Measurements from ENCODE around the gene PCDH11X. TPM values are rescaled to one million over a fixed set of nuclear protein-coding genes. Genes with fewer than 3 reads are reported as not detected.
"Not testable (repeated sequence)": the region's sequence is repeated elsewhere in the genome, so short reads cannot be mapped to it uniquely, and the experiment has no call there.

PCDH11X gene, protein sequence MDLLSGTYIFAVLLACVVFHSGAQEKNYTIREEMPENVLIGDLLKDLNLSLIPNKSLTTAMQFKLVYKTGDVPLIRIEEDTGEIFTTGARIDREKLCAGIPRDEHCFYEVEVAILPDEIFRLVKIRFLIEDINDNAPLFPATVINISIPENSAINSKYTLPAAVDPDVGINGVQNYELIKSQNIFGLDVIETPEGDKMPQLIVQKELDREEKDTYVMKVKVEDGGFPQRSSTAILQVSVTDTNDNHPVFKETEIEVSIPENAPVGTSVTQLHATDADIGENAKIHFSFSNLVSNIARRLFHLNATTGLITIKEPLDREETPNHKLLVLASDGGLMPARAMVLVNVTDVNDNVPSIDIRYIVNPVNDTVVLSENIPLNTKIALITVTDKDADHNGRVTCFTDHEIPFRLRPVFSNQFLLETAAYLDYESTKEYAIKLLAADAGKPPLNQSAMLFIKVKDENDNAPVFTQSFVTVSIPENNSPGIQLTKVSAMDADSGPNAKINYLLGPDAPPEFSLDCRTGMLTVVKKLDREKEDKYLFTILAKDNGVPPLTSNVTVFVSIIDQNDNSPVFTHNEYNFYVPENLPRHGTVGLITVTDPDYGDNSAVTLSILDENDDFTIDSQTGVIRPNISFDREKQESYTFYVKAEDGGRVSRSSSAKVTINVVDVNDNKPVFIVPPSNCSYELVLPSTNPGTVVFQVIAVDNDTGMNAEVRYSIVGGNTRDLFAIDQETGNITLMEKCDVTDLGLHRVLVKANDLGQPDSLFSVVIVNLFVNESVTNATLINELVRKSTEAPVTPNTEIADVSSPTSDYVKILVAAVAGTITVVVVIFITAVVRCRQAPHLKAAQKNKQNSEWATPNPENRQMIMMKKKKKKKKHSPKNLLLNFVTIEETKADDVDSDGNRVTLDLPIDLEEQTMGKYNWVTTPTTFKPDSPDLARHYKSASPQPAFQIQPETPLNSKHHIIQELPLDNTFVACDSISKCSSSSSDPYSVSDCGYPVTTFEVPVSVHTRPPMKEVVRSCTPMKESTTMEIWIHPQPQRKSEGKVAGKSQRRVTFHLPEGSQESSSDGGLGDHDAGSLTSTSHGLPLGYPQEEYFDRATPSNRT (N-terminal part only)
- 1.2 TPM for total RNA-seq

DNA sequence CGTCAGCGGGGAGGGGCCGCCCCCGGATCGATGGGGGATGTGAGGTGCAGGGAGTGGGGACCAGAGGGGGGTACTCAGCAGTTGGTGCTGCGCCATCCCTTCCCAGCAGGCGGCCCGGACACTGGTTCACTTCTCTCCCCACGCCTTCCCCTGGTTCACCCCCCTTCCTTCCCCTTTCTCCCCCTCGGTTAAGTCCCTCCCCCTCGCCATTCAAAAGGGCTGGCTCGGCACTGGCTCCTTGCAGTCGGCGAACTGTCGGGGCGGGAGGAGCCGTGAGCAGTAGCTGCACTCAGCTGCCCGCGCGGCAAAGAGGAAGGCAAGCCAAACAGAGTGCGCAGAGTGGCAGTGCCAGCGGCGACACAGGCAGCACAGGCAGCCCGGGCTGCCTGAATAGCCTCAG, at the start of gene PCDH11X:
PCDH11X (plus strand) TSS at position 241 of the 400 bp plus-strand sequence. CDS start 56,130 bp downstream, outside the sequence.
- H3K9me3 ChIP-seq; H3K27me3 ChIP-seq; intact Hi-C loops (cut with DNase I); H3K36me3 ChIP-seq; H3K4me1 ChIP-seq: not testable (repeated sequence)
- peak; percentile 10 to 73 for DNase-seq (ENCODE audit: low spot score in 2 of 2)
- Histone ChIP-seq H3K4me3 (peak within 1 kb of the TSS in 1 of 2 donors; percentile 61), H3K27ac (peak within 1 kb of the TSS in 1 of 2 donors; percentile 44)

DNA sequence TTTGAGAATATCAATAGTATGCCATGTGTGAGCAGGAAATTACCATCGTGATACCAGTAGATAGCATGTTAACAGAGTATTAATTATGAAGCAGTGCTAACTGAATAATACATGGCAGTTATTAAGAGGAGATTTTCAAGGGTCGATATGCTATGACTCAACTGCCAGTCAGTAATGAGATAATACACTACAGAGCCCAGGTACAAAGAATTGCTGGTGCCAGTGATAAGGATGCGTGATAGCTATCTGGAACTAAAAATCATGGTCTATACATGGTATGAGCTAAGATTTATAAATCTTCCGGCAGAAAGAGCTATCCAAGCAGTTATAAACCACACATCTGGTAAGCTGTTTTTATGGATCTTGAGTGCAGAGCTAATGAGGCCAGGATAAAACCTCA, 31.7 kb upstream of the PCDH11X start:
- H3K4me3 ChIP-seq; H3K27ac ChIP-seq; H3K27me3 ChIP-seq; DNase-seq (ENCODE audit: low spot score in 2 of 2); H3K9me3 ChIP-seq; H3K36me3 ChIP-seq; H3K4me1 ChIP-seq; intact Hi-C loops (cut with DNase I): not testable (repeated sequence)

DNA sequence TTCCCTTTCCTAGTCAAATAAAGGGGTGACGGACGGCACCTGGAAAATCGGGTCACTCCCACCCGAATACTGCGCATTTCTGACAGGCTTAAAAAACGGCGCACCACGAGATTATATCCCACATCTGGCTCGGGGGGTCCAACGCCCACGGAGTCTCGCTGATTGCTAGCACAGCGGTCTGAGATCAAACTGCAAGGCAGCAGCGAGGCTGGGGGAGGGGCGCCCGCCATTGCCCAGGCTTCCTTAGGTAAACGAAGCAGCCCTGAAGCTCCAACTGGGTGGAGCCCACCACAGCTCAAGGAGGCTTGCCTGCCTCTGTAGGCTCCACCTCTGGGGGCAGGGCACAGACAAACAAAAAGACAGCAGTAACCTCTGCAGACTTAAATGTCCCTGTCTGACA, 26.2 kb upstream of the PCDH11X start:
- intact Hi-C loops (cut with DNase I); H3K36me3 ChIP-seq; H3K4me3 ChIP-seq; H3K27me3 ChIP-seq; H3K4me1 ChIP-seq; H3K27ac ChIP-seq; DNase-seq (ENCODE audit: low spot score in 2 of 2); H3K9me3 ChIP-seq: not testable (repeated sequence)

DNA sequence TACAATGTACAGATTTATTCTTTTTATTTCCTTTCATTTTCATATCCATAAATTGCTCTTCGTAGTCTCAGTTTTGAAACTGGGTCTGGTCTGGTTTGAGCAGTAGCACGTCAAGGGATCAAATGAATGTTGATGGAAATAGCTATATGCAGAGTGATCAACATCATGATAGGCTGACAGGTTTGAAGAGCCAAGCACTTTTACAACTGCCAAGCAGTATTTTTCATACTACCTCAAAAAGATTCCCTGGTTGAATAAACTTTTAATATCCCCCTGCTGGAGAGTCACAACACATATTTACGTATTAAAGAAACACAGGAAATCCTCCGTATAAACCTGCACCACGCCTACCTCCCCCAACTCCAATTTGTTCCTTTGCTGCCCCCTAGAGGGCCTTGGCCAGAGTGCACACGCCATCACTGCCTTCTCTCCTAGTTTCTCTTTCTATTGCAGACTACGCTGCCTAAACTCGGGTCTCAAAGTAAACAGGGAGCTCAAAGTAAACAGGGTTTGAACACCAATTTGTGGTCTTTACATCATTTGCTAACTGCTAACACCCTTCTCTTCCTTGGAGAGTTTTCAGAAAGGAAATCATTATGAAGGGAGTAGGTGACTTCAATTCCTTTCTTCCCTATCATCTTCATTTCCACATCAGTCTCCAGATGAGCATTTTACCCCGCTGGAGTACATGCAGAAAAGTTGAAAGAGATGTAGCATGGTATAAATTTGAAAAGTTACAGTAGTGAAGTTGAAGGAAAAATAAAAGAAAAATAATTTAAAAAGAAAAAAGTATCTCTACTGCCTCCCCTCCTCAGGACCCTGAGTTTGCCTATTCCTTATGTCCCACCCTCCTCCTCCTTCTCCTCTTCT, 8.3 kb upstream of the PCDH11X start:
- H3K4me3 ChIP-seq = peak overlapping the region in 1 of 2 donors; percentile 25
- H3K27me3 ChIP-seq; H3K9me3 ChIP-seq; DNase-seq (ENCODE audit: low spot score in 2 of 2); intact Hi-C loops (cut with DNase I); H3K36me3 ChIP-seq; H3K4me1 ChIP-seq; H3K27ac ChIP-seq: not testable (repeated sequence)

DNA sequence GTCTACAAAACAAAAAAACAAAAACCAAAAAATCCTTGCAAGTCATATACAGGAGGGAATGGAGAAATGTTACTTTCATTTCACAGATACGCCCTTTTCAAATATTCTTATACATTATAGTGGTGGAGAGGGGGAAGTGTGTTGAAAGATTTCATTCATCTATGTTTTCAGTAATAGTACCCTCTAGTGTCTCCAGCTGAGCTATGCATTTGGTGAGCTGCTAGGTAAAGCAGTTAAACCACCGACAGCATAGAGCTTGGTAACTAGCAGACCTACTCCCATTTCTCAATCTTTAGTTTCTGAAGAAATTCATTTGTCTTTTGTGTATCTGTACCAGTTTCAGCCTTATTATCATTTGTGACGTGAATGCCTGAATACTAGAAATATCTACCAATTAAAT, 5.2 kb upstream of the PCDH11X start:
- DNase-seq (ENCODE audit: low spot score in 2 of 2) = not testable (repeated sequence)

DNA sequence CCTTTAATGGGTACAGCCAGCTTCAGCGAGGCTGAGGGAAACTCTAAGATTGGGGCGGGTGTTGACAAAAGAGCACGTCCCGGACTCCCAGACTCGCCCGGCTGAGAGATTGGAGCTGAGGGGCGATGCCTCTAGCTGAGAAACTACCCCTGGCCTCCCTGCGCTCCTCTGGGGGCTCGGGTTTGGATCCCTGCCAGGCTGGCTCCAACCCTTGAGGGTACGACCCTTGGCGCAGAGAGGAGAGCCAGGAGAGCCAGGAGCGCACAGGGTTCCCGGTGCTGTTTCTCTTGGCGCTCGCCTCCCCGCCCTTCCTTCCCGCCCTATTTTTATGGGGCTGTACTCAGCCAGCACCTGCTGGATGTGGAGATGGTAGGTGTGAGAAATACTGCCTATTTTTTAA, 833 bp downstream of the PCDH11X start:
- H3K36me3 ChIP-seq; H3K27me3 ChIP-seq; DNase-seq (ENCODE audit: low spot score in 2 of 2); intact Hi-C loops (cut with DNase I); H3K9me3 ChIP-seq; H3K4me1 ChIP-seq: not testable (repeated sequence)
- Histone ChIP-seq H3K27ac (peak overlapping the region in 1 of 2 donors; percentile 44), H3K4me3 (peak overlapping the region in 1 of 2 donors; percentile 61)

More for the DNA sequence above, 5.2 kb upstream of the PCDH11X start:
- H3K9me3 ChIP-seq; H3K4me1 ChIP-seq; intact Hi-C loops (cut with DNase I); H3K27me3 ChIP-seq; H3K27ac ChIP-seq; H3K36me3 ChIP-seq; H3K4me3 ChIP-seq: not testable (repeated sequence)

DNA sequence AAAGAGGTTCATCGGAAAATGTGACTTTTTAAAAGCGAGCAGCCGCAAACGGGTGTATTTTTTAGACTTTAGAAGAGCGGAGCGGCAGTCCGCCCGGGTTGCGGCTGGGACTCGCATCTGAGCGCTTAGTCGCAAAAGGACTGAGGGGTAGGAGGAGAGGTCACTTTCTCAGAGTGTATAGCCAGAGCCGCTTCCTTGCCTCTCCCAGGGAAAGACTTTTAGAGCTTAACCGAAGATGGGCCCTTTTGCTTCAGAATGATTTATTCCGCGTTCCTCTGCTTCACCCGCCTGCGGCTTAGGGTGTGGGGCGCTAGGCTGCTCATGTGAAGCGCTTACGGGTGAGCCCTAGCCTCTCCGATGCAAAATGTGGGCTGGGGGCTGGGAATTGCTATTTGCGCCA, 1.5 kb downstream of the PCDH11X start:
- intact Hi-C loops (cut with DNase I); H3K4me1 ChIP-seq; H3K27me3 ChIP-seq; DNase-seq (ENCODE audit: low spot score in 2 of 2); H3K36me3 ChIP-seq; H3K9me3 ChIP-seq: not testable (repeated sequence)
- peak overlapping the region; percentile 39 to 61 for H3K4me3 ChIP-seq
- peak overlapping the region in 1 of 2 donors; percentile 27 for H3K27ac ChIP-seq

DNA sequence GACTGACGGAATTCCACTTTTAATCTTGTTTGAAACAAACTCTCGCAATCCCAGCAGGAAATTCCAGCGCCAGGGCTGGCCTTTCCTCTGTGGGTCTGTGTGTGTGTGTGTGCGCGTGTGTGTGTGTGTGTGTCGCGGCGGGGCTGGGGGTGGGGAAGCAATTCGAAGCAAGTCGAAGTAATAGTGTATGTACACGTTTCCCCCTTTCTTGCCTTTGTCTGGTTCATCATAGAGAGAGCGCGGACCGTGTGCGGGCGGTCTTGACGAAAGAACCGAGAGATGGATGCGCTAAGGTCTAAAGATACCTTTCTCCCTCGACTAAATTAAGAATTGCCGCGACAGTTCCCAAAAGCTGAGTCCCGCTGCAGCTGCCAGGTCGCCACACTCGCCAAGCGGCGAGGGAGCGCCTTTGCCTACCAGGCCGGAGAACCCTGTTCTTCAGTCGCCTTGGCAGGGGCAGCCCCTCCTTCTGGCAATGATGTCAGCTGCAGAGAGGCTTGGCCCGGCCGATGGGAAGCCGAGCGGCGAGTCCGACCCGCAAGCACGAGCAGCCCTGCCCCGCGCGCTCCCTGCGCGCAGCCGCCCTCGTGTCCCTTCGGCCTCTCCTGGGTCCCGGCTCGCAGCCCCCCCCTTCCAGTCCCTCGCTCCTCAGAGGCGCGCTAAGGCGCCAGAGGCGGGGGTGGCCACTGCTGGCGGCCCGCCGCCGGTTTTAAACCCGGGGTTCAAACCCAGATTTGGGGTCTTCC, 2.6 kb downstream of the PCDH11X start:
- Histone ChIP-seq H3K4me3 (peak overlapping the region; percentile 39 to 61), H3K27ac (peak overlapping the region in 1 of 2 donors; percentile 42)
- H3K36me3 ChIP-seq; H3K9me3 ChIP-seq; DNase-seq (ENCODE audit: low spot score in 2 of 2); H3K4me1 ChIP-seq; H3K27me3 ChIP-seq; intact Hi-C loops (cut with DNase I): not testable (repeated sequence)

DNA sequence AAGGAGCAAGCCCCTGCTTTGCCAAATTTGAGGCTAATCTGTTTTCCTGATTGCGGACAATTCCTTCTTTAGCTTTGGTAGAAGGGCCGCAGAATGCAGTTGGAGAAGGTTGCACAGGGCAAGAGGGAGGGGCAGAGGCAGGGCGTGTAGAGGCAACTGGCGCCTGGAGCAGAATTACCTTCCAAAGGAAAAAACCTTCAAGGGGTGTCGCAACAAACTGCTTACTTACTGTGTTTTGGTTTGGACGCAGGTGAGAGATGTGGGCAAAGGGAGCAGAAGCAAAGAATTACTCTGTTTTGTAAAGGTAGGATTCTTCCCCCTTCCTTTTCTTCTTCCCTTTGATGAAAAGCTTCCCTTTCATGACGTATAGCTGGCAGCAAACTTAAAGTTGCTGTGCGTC, 3.6 kb downstream of the PCDH11X start:
- H3K9me3 ChIP-seq; H3K4me1 ChIP-seq; DNase-seq (ENCODE audit: low spot score in 2 of 2); H3K27me3 ChIP-seq; H3K27ac ChIP-seq; H3K36me3 ChIP-seq; intact Hi-C loops (cut with DNase I): not testable (repeated sequence)
- H3K4me3 ChIP-seq = peak overlapping the region in 1 of 2 donors; percentile 61

DNA sequence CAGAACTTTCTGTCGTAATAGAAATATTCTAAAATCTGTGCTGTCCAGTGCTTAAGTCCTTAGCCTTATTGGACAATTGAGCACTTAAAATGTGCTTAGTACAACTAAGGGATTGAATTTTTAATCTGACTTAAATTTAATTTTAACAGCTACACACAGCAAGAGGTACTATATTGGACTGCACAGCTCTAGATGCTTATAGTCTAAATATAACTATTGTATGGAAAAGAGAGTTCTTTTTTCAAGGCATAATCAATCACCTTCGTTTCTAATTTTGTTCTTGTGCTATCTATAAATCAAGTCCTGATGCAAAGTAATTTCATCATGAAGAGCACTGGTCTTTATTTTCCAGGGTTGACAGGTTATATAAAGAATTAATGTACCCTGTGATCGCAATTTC, 38.4 kb downstream of the PCDH11X start:
- DNase-seq (ENCODE audit: low spot score in 2 of 2); H3K9me3 ChIP-seq; H3K4me3 ChIP-seq; intact Hi-C loops (cut with DNase I); H3K27ac ChIP-seq; H3K4me1 ChIP-seq; H3K36me3 ChIP-seq; H3K27me3 ChIP-seq: not testable (repeated sequence)

DNA sequence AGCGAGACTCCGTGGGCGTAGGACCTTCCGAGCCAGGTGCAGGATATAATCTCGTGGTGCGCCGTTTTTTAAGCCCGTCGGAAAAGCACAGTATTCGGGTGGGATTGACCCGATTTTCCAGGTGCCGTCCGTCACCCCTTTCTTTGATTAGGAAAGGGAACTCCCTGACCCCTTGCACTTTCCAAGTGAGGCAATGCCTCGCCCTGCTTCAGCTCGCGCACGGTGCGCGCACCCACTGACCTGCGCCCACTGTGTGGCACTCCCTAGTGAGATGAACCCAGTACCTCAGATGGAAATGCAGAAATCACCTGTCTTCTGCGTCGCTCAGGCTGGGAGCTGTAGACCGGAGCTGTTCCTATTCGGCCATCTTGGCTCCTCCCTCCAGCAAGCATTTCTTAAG, 46.1 kb downstream of the PCDH11X start:
- intact Hi-C loops (cut with DNase I); H3K4me3 ChIP-seq; H3K4me1 ChIP-seq; DNase-seq (ENCODE audit: low spot score in 2 of 2); H3K27ac ChIP-seq; H3K36me3 ChIP-seq; H3K27me3 ChIP-seq; H3K9me3 ChIP-seq: not testable (repeated sequence)

All from ascending aorta (tissue), 2 donors.